Upper lobe of right lung (tissue), 1 donor: ENCODE results near the gene DCUN1D3. TPM values are rescaled to one million over a fixed set of nuclear protein-coding genes. Genes with fewer than 3 reads are reported as not detected.

Experiments
- ATAC-seq: fragments of 200-7000 bp; cut with Tn5 transposase; one replicate; pipeline ENCODE4 v1.9.1; 2020; ENCODE audit warnings: mild to moderate bottlenecking, moderate library complexity
- DNase-seq: peaks from one replicate; pipeline ENCODE4 v3.0.0-alpha.2; 2020
- H3K27ac ChIP-seq: fragments of 200-600 bp; one replicate; pipeline ENCODE4 v1.8.0; 2022
- H3K27me3 ChIP-seq: fragments of 200-600 bp; one replicate; pipeline ENCODE4 v1.8.0; 2022; ENCODE audit warnings: mild to moderate bottlenecking
- H3K36me3 ChIP-seq: fragments of 200-600 bp; one replicate; pipeline ENCODE4 v1.8.0; 2022
- H3K4me1 ChIP-seq: fragments of 200-600 bp; one replicate; pipeline ENCODE4 v1.8.0; 2022
- H3K4me3 ChIP-seq: fragments of 200-600 bp; one replicate; pipeline ENCODE4 v1.8.0; 2022; ENCODE audit warnings: mild to moderate bottlenecking
- H3K9me3 ChIP-seq: fragments of 200-600 bp; one replicate; pipeline ENCODE4 v1.8.0; 2022
- intact Hi-C: fragments of 100-400 bp; cut with DNase I; formaldehyde crosslinking; loops from one replicate; pipeline ENCODE4 v1.11.0; 2022
- total RNA-seq: library from RNA; stranded (reverse); fragmentation: NEBNext Ultra II Directional; extraction: Animal tissue kit (Norgen Biotek cat#: 25700); gene quantifications from one replicate; pipeline ENCODE4 v1.2.1, GENCODE V29; 2021
- TF ChIP-seq, protein P1 (sequence below): fragments of 200-600 bp; IDR thresholded peaks from one replicate; pipeline ENCODE4 v1.8.0; 2022; ENCODE audit warnings: antibody characterized with exemption
- donor health status: DM: no; HTN: yes; CAD: no; lungs with severe emphysema.

The DCUN1D3 gene
- total RNA-seq, 1 donor from 2014 or later, result 28.7 TPM

DNA sequence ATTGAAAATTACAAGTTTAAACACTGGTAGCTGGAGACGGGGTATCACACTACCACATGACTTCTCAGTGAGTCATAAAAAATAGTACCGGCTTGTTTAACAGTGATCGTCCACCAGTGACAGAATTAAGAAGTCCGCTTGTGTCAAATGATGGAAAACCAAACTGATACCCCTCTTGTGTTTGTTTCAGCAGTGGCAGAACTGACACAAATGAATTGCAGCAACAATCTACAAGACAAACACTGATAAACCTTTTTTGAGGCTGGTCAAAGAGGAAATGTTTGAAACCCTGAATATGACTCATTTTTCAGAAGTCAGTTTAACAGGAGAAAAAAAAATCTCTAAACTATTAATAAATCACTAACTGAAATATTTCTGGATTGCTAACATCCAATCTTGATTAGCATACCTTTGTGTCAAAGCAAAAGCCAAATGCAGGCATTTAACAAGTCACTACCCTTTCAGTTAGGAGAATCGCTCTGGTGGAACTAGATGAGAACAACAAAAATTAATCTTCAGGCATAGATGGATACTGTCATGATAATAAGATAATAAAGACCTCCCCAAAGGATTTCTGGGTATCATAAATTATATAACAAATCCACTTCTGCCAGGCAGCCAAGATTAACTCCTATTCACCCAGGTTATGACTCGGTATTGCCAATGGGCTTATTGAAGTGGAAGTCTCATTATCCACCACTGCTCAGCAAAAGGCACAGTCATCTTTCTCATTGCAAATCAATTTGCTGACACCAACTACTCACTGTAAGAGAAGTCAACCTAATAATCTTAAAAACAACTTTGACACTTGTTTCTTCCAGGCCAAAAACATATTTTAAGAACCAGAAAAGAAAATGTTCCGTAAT, 20.8 kb downstream of the DCUN1D3 start:
- DNase-seq (no peak), ATAC-seq (no peak)
- TF ChIP-seq, protein P1, sequence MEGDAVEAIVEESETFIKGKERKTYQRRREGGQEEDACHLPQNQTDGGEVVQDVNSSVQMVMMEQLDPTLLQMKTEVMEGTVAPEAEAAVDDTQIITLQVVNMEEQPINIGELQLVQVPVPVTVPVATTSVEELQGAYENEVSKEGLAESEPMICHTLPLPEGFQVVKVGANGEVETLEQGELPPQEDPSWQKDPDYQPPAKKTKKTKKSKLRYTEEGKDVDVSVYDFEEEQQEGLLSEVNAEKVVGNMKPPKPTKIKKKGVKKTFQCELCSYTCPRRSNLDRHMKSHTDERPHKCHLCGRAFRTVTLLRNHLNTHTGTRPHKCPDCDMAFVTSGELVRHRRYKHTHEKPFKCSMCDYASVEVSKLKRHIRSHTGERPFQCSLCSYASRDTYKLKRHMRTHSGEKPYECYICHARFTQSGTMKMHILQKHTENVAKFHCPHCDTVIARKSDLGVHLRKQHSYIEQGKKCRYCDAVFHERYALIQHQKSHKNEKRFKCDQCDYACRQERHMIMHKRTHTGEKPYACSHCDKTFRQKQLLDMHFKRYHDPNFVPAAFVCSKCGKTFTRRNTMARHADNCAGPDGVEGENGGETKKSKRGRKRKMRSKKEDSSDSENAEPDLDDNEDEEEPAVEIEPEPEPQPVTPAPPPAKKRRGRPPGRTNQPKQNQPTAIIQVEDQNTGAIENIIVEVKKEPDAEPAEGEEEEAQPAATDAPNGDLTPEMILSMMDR, result no peak
- no peaks in the 10 kb centered on the region for H3K27me3 ChIP-seq
- no peaks in the 10 kb centered on the region for H3K9me3 ChIP-seq
- peaks cover 57% of the 10 kb centered on the region for H3K4me1 ChIP-seq
- intact Hi-C loops, result no loop called here
- no peaks in the 10 kb centered on the region for H3K36me3 ChIP-seq
- no peak overlapping the region for H3K4me3 ChIP-seq
- H3K27ac ChIP-seq, result peak overlapping the region; percentile 3

DNA sequence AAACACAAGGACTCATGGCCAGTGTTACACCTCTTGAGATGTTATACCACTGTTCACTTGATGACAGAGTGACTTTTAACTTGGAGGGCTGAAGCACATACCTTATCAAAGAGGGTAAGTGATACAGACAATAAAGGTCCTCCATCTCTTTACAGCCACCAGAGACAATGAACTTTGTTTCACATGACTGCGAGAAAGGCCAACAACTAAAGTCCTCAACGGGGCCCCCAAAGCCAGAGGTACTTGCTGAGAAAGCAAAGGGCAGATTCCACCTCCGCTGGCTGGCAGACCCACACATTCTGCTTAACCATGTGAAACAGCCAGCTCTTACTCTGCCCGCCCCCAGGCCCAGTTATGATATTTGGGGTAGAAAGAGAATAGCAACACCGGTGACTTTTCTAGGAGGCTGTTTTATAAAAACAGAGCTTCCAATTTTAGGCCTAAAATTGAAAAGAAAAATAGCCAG, 21.4 kb downstream of the DCUN1D3 start:
- Histone ChIP-seq H3K9me3 (no peaks in the 10 kb centered on the region), H3K36me3 (no peaks in the 10 kb centered on the region), H3K27me3 (no peaks in the 10 kb centered on the region), H3K27ac (peak overlapping the region; percentile 3), H3K4me3 (no peak overlapping the region), H3K4me1 (peaks cover 57% of the 10 kb centered on the region)
- DNase-seq, result no peak
- ATAC-seq, result no peak
- intact Hi-C loops, result no loop called here
- TF ChIP-seq, protein P1, result no peak

DNA sequence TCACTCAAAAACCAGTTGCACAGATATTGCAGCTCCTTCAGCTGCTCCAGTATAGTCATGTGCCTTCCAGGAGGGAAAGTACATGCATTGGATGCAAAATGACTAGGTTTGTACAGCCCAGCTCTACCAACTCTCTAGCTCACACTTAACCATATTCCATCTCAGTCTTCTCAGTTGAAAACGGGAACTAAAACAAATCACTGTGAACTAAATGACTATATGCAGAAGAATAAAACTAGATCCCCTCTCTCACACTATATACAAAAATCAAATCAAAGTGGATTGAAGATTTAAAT, 24.9 kb downstream of the DCUN1D3 start:
- intact Hi-C loops, result no loop called here
- Histone ChIP-seq H3K4me1 (peaks cover 65% of the 10 kb centered on the region), H3K9me3 (no peaks in the 10 kb centered on the region), H3K27ac (no peak overlapping the region), H3K27me3 (no peaks in the 10 kb centered on the region), H3K36me3 (no peaks in the 10 kb centered on the region), H3K4me3 (no peak overlapping the region)
- no peak for ATAC-seq
- TF ChIP-seq, protein P1, result no peak
- DNase-seq, result no peak

DNA sequence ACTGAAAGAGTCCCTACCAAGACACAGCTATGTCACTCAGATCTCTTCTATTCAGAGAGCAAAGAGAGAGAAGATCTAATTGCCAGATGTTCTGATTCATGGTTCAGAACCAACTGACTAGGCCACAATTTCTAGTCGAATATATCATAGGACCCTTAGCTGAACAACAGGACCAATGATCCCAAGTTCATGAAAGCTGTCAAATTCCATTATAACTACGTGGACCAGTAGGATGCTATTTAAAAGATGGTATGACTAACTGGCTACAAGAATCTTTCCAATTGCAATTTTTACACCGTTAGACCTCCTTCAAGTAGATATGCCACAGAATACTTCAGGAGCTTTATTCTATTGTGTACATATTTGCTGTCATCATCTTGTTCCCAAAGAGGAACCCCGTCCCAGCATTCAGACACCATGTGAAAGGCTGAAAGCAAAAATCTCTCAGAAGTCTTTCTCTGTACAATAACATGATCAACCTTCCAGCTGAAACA, 26.0 kb downstream of the DCUN1D3 start:
- intact Hi-C loops, result no loop called here
- no peak for DNase-seq
- ATAC-seq, result no peak
- H3K36me3 ChIP-seq, result no peaks in the 10 kb centered on the region
- no peak overlapping the region for H3K4me3 ChIP-seq
- peak overlapping the region; percentile 40 for H3K27ac ChIP-seq
- no peaks in the 10 kb centered on the region for H3K9me3 ChIP-seq
- H3K27me3 ChIP-seq, result no peaks in the 10 kb centered on the region
- TF ChIP-seq, protein P1, result no peak
- peaks cover 64% of the 10 kb centered on the region for H3K4me1 ChIP-seq

DNA sequence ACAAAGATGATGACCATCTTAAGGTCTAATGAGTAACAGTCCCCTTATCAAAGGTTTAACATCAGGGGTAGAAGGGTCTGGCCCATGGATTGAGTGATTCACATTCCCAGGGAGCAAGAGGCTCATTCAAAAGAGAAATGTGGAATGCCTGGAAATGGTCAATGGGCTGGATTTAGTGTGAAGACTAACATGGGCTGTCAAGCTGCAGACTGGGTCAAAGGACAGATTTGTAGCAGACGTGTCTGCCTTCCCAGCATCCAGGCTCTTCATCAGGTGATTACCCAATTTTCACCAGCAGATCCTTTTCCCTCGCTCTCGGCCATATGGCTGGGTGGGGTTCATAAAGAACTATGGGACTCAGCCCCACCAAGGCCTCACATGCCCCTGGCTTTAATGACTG, 26.8 kb downstream of the DCUN1D3 start:
- H3K27ac ChIP-seq, result peak overlapping the region; percentile 12
- intact Hi-C loops, result no loop called here

More for the DNA sequence above, 26.8 kb downstream of the DCUN1D3 start:
- Histone ChIP-seq H3K4me1 (peaks cover 64% of the 10 kb centered on the region), H3K36me3 (no peaks in the 10 kb centered on the region), H3K9me3 (no peaks in the 10 kb centered on the region), H3K27me3 (no peaks in the 10 kb centered on the region), H3K4me3 (no peak overlapping the region)
- TF ChIP-seq, protein P1, result no peak
- DNase-seq, result no peak
- no peak for ATAC-seq
